Measurements from ENCODE around the gene WDPCP. TPM values are rescaled to one million over a fixed set of nuclear protein-coding genes. Genes with fewer than 3 reads are reported as not detected.

WDPCP gene
- total and polyA plus RNA-seq, 2 of the 8 experiments (the other 6 are each of a cell fraction or from before 2014, with no cell fraction given) = 9.3 to 25.8 TPM

GRCh38 chr2:63571291-63571690 lies 17.0 kb downstream of the WDPCP start (continued):
- no peak for TF ChIP-seq SIX5 (IDR thresholded peaks at IDR 0.05; ENCODE audit: low read depth, low read length)

- no peak overlapping the region for H4K8ac ChIP-seq (ENCODE audit: extremely low read depth, insufficient read depth, low read length)
- CTCF ChIA-PET (ENCODE audit: partially characterized antibody) = interaction anchor here (0.8 to 1.3 kb wide), 2 partner anchors 13 to 82 kb away, joined by 3 to 4 read pairs; no protein-coding TSS in a partner anchor
- DNase-seq (ENCODE audit: low read depth in 1 of 2, low spot score in 2 of 2) (no peak), FAIRE-seq (no peak)
- peak overlapping the region; percentile 48 for H2BK120ac ChIP-seq (replicated peaks; ENCODE audit: low read depth, low read length)
- H3K23ac ChIP-seq (ENCODE audit: insufficient read length) = no peak overlapping the region
- H4K5ac ChIP-seq (ENCODE audit: insufficient read length, low read depth, low read length) = no peak overlapping the region
- H3K79me2 ChIP-seq (ENCODE audit: control insufficient read depth in 1 of 2, insufficient read depth in 2 of 2, low read length in 2 of 2) = peaks cover 0 to 55% of the 10 kb centered on the region in 2 experiments; a peak in 2 of 4 replicates
- POLR2A ChIA-PET (ENCODE audit: partially characterized antibody) = interaction anchor here (2.4 kb wide), 1 partner anchor 19 kb away, joined by 10 read pairs; the partner anchor contains the start of genes MDH1 and WDPCP
- H3K18ac ChIP-seq (ENCODE audit: extremely low read depth, low read length) = no peak overlapping the region
- H3K4ac ChIP-seq (replicated peaks; ENCODE audit: insufficient read length, low read depth, low read length) = no peak overlapping the region
- H2AK5ac ChIP-seq (ENCODE audit: low read depth, low read length) = no peak overlapping the region
- H3K9ac ChIP-seq (replicated peaks in 1 of 4; ENCODE audit: extremely low read depth in 1 of 4, low read depth in 3 of 4, low read length in 3 of 4) = no peak overlapping the region
- H3K4me1 ChIP-seq (replicated peaks in 1 of 4; ENCODE audit: control insufficient read depth in 3 of 4, insufficient read depth in 4 of 4, low read length in 3 of 4) = peaks cover 0 to 8% (median 4%) of the 10 kb centered on the region in 4 experiments; a peak in 5 of 7 replicates
- no peaks in the 10 kb centered on the region; the same call in 1 of the 2 replicates for H3K79me1 ChIP-seq (ENCODE audit: low read depth, low read length)
- no peaks in the 10 kb centered on the region for H4K20me1 ChIP-seq (replicated peaks in 1 of 2; ENCODE audit: control insufficient read depth in 1 of 2, insufficient read depth in 2 of 2, low read length in 2 of 2)
- H2BK12ac ChIP-seq (ENCODE audit: low read depth, low read length) = no peak overlapping the region
- H3K27me3 ChIP-seq (replicated peaks in 1 of 4; ENCODE audit: control insufficient read depth in 3 of 4, extremely low read depth in 1 of 4, insufficient read depth in 3 of 4, low read length in 3 of 4) = no peaks in the 10 kb centered on the region
- no peak overlapping the region for H3K27ac ChIP-seq (ENCODE audit: low read depth, low read length)
- no peak overlapping the region for H2BK15ac ChIP-seq (ENCODE audit: low read length)
- no peaks in the 10 kb centered on the region for H3K36me3 ChIP-seq (ENCODE audit: control insufficient read depth in 2 of 4, insufficient read depth in 4 of 4, low read length in 3 of 4)
- no peak overlapping the region for H3K4me2 ChIP-seq (ENCODE audit: insufficient read depth in 1 of 2, low read depth in 2 of 2, low read length in 2 of 2)
- H3K56ac ChIP-seq (replicated peaks; ENCODE audit: insufficient read length, low read depth, low read length) = no peak overlapping the region
- H4K91ac ChIP-seq (replicated peaks; ENCODE audit: insufficient read length, low read length) = no peak overlapping the region
- no peak overlapping the region for H3K14ac ChIP-seq (ENCODE audit: insufficient read length)
- H3K4me3 ChIP-seq (ENCODE audit: extremely low read depth in 1 of 4, insufficient read depth in 2 of 4, low read depth in 3 of 4, low read length in 4 of 4) = no peak overlapping the region
- no peaks in the 10 kb centered on the region for H3K23me2 ChIP-seq (ENCODE audit: low read depth, low read length)
- H2AFZ ChIP-seq (ENCODE audit: low read length) = no peak overlapping the region
- no peaks in the 10 kb centered on the region for H3K9me3 ChIP-seq (ENCODE audit: insufficient read depth in 2 of 2, low read depth in 1 of 2, low read length in 1 of 2)
- H2BK5ac ChIP-seq (ENCODE audit: low read depth, low read length) = no peak overlapping the region
- H2BK20ac ChIP-seq (ENCODE audit: low read length) = no peak overlapping the region
- no peak for TF ChIP-seq GTF2F1 (IDR thresholded peaks at IDR 0.05; ENCODE audit: borderline replicate concordance, low read depth, low read length)
- TF ChIP-seq TBP (IDR thresholded peaks at IDR 0.05; ENCODE audit: low read depth, low read length) = no peak
- no peak for TF ChIP-seq HDAC6 (IDR thresholded peaks at IDR 0.05; ENCODE audit: low read depth, low read length)
- TF ChIP-seq NRF1 (IDR thresholded peaks at IDR 0.05; ENCODE audit: low read depth, low read length) = no peak
- TF ChIP-seq SAP30 (IDR thresholded peaks at IDR 0.05; ENCODE audit: insufficient read depth, insufficient replicate concordance, low read length) = no peak
- TF ChIP-seq CEBPB (IDR thresholded peaks at IDR 0.05; ENCODE audit: low read depth, low read length) = no peak
- no peak for TF ChIP-seq SIRT6 (IDR thresholded peaks at IDR 0.05; ENCODE audit: low read length)
- no peak for TF ChIP-seq CREB1 (IDR thresholded peaks at IDR 0.05)
- TF ChIP-seq EZH2 (IDR thresholded peaks at IDR 0.05; ENCODE audit: low read depth, low read length, severe bottlenecking) = no peak
Observed at GRCh38 chr2:63569740-63570139, 18.5 kb downstream of the WDPCP start.
